WTC11 (cell line): ENCODE data around the gene FOXL2. TPM values are rescaled to one million over a fixed set of nuclear protein-coding genes. Genes with fewer than 3 reads are reported as not detected.

Experiments used
- ATAC-seq: fragments of 200-7000 bp; cut with Tn5 transposase; 2 replicates; pipeline ENCODE4 v1.10.0; 2021; ENCODE audit warnings: mild to moderate bottlenecking, moderate library complexity
- CTCF ChIA-PET: fragments of 300-600 bp; sonication (Branson Sonifier 250); formaldehyde crosslinking; loops from one replicate; lab custom pipeline; 2021; ENCODE audit warnings: antibody characterized with exemption; lab: Charles Lee
- POLR2A ChIA-PET: fragments of 350-600 bp; sonication (Branson Sonifier 250); formaldehyde crosslinking; loops from one replicate; lab custom pipeline; 2021; ENCODE audit warnings: antibody characterized with exemption; lab: Charles Lee
- DNase-seq: peaks from one replicate; pipeline ENCODE4 v3.0.0; 2021; ENCODE audit warnings: low spot score
- H3K27ac Mint-ChIP-seq: 2 replicates; pipeline ENCODE4 v1.8.0; 2021; ENCODE audit warnings: mixed read lengths
- H3K27me3 Mint-ChIP-seq: 2 replicates; pipeline ENCODE4 v1.8.0; 2021; ENCODE audit warnings: low read depth, mild to moderate bottlenecking, moderate library complexity, mixed read lengths
- H3K36me3 Mint-ChIP-seq: 2 replicates; pipeline ENCODE4 v1.8.0; 2021; ENCODE audit warnings: mixed read lengths
- H3K4me1 Mint-ChIP-seq: 2 replicates; pipeline ENCODE4 v1.8.0; 2022; ENCODE audit warnings: mixed read lengths
- H3K4me3 Mint-ChIP-seq: 2 replicates; pipeline ENCODE4 v1.8.0; 2021; ENCODE audit warnings: mild to moderate bottlenecking, moderate library complexity, mixed read lengths
- H3K9me3 Mint-ChIP-seq: 2 replicates; pipeline ENCODE4 v1.8.0; 2021; ENCODE audit warnings: mixed read lengths
- JAZF1 ChIP-seq: fragments of 250-450 bp; sonication (Bioruptor Pico); IDR thresholded peaks from 2 replicates; pipeline ENCODE4 v1.9.0; 2021; ENCODE audit warnings: moderate library complexity, mild to moderate bottlenecking, inconsistent platforms
- TEAD1 ChIP-seq: sonication (generic); formaldehyde crosslinking; IDR thresholded peaks from 2 replicates; pipeline ENCODE4 v1.8.0; 2022; ENCODE audit warnings: mild to moderate bottlenecking, missing genetic modification reagents
- TEAD4 ChIP-seq: sonication (generic); formaldehyde crosslinking; IDR thresholded peaks from 2 replicates; pipeline ENCODE4 v1.8.0; 2022; ENCODE audit warnings: mild to moderate bottlenecking, missing genetic modification reagents
- total RNA-seq: library from RNA; stranded (reverse); gene quantifications from 3 replicates; pipeline ENCODE4 v1.2.3, GENCODE V29; 2021
- TF ChIP-seq, protein P1 (sequence below): fragments of 250-450 bp; sonication (Bioruptor Pico); IDR thresholded peaks from 2 replicates; pipeline ENCODE4 v1.9.0; 2021; ENCODE audit warnings: mild to moderate bottlenecking, borderline replicate concordance
- TF ChIP-seq, protein P2 (sequence below): sonication (generic); formaldehyde crosslinking; IDR thresholded peaks from 2 replicates; pipeline ENCODE4 v1.8.0; 2023; ENCODE audit warnings: mild to moderate bottlenecking, missing genetic modification reagents
- TF ChIP-seq, protein P3 (sequence below): sonication (generic); formaldehyde crosslinking; IDR thresholded peaks from 2 replicates; pipeline ENCODE4 v1.8.1; 2023; ENCODE audit warnings: mild to moderate bottlenecking, missing genetic modification reagents, moderate library complexity

The FOXL2 gene
- total RNA-seq, 1 experiment from 2014 or later = 1.4 TPM

DNA sequence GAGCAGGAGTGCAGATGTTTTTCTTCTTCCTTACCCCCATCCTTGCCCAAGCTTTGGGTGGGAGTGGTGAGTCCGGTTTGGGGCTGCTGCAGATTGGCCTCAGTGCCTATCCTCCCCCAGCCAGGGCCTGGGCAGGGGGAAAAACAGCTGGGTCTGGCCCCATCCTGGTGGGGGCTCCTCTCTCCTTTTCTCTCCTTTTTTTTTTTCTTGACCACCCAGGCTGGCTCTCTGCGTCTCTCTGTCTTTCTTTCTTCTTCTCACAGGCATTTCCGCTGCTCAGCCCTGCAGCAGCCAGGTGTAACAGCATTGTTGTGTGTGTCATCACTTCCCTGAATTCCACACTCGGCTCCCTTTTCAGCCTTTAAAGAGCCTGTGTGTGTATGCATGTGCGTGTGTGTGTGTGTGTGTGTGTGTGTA lies 2.1 kb upstream of the FOXL2 start:
- TF ChIP-seq, protein P1, sequence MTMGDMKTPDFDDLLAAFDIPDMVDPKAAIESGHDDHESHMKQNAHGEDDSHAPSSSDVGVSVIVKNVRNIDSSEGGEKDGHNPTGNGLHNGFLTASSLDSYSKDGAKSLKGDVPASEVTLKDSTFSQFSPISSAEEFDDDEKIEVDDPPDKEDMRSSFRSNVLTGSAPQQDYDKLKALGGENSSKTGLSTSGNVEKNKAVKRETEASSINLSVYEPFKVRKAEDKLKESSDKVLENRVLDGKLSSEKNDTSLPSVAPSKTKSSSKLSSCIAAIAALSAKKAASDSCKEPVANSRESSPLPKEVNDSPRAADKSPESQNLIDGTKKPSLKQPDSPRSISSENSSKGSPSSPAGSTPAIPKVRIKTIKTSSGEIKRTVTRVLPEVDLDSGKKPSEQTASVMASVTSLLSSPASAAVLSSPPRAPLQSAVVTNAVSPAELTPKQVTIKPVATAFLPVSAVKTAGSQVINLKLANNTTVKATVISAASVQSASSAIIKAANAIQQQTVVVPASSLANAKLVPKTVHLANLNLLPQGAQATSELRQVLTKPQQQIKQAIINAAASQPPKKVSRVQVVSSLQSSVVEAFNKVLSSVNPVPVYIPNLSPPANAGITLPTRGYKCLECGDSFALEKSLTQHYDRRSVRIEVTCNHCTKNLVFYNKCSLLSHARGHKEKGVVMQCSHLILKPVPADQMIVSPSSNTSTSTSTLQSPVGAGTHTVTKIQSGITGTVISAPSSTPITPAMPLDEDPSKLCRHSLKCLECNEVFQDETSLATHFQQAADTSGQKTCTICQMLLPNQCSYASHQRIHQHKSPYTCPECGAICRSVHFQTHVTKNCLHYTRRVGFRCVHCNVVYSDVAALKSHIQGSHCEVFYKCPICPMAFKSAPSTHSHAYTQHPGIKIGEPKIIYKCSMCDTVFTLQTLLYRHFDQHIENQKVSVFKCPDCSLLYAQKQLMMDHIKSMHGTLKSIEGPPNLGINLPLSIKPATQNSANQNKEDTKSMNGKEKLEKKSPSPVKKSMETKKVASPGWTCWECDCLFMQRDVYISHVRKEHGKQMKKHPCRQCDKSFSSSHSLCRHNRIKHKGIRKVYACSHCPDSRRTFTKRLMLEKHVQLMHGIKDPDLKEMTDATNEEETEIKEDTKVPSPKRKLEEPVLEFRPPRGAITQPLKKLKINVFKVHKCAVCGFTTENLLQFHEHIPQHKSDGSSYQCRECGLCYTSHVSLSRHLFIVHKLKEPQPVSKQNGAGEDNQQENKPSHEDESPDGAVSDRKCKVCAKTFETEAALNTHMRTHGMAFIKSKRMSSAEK (CRISPR knock-in tag) = no peak
- TF ChIP-seq, all 79 proteins: peak for 0
- Mint-ChIP-seq H3K4me3 (peak overlapping the region; percentile 60), H3K27ac (0 out of 2 replicates have a peak overlapping the region, but pooled peaks have one; percentile 3), H3K9me3 (no peaks in the 10 kb centered on the region), H3K36me3 (no peaks in the 10 kb centered on the region; the same call in 1 of the 2 replicates), H3K27me3 (peaks cover 96% of the 10 kb centered on the region), H3K4me1 (peaks cover 46% of the 10 kb centered on the region)
- POLR2A ChIA-PET = interaction anchor here (0.6 to 1.8 kb wide), 4 partner anchors 11 to 138 kb away, joined by 3 to 6 read pairs (median 4); no protein-coding TSS in a partner anchor
- CTCF ChIA-PET = interaction anchor here (0.7 to 9.6 kb wide), 6 partner anchors 10 to 380 kb away, joined by 3 to 158 read pairs (median 16); partner anchors contain the start of gene CEP70
- ATAC-seq (peak; percentile 15), DNase-seq (peak; percentile 44)

DNA sequence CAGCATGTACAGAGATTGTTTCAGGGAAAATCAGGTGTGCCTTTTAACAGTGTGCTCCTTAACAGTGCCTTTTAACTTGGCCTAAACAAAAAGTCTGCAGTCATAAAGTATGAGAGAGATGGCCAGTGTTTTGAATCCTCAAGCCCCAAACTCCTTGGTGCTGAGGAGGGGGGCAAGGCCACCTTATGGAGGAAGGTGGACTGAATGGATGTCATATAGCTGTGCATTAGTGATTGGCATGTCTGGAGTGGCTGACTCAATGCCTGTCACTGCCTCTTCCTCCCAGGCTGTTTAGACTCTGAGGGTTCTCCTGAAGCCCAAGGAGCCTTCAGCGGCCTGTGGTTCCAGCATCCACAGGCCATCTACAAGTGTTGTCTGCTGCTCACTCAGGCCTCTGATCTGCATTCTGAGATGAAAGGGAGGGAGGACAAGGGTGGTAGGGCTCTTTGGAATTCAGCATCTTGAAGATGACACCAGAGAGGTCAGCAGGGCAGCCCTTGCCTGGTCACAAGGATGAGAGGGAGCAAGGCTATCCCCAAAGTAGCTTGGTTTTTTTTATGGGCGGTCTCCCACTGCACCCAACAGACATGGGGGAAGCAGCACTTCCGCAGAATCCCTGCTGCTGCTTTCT lies 1.5 kb upstream of the FOXL2 start:
- peak overlapping the region; percentile 60 for H3K4me3 Mint-ChIP-seq
- ATAC-seq = no peak

DNA sequence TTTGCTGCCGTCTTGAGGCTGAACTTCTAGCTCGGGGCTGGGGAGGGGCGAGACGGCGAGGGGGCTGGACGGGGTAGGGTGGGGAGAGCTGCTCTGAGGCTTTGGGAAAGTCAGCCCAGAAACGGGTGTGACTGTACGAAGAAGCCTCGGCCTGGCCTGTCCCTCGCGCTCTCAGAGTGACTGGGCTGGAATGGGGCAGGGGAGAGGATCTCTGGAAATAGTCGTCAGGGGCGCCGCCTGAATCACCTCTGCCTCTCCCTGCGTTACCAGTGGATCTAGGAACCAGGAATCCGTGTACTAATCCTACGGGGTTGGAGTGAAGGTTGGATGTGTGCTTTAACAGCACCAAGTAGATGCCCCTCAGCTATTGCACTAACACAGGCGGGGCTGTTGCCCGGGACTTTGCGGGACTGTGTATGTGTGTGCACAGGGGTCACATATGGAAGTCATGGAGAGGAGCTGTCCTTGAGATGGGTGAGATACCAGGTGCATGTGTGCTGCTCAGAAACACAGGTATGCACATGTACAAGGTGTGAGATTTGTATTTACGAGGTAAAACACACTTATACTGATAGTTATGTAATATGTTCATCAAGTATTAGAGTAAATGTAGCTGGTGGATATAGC lies 671 bp upstream of the FOXL2 start:
- Mint-ChIP-seq H3K36me3 (no peaks in the 10 kb centered on the region; the same call in 1 of the 2 replicates), H3K9me3 (no peaks in the 10 kb centered on the region), H3K4me3 (peak overlapping the region; percentile 60), H3K27ac (no peak overlapping the region)
- POLR2A ChIA-PET = interaction anchor here (1.8 to 2.1 kb wide), 2 partner anchors 9 to 11 kb away, joined by 4 to 10 read pairs; no protein-coding TSS in a partner anchor
- DNase-seq = no peak
- peak; percentile 15 for ATAC-seq
- TF ChIP-seq, protein P2, sequence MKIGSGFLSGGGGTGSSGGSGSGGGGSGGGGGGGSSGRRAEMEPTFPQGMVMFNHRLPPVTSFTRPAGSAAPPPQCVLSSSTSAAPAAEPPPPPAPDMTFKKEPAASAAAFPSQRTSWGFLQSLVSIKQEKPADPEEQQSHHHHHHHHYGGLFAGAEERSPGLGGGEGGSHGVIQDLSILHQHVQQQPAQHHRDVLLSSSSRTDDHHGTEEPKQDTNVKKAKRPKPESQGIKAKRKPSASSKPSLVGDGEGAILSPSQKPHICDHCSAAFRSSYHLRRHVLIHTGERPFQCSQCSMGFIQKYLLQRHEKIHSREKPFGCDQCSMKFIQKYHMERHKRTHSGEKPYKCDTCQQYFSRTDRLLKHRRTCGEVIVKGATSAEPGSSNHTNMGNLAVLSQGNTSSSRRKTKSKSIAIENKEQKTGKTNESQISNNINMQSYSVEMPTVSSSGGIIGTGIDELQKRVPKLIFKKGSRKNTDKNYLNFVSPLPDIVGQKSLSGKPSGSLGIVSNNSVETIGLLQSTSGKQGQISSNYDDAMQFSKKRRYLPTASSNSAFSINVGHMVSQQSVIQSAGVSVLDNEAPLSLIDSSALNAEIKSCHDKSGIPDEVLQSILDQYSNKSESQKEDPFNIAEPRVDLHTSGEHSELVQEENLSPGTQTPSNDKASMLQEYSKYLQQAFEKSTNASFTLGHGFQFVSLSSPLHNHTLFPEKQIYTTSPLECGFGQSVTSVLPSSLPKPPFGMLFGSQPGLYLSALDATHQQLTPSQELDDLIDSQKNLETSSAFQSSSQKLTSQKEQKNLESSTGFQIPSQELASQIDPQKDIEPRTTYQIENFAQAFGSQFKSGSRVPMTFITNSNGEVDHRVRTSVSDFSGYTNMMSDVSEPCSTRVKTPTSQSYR (CRISPR knock-in tag) = no peak
- TF ChIP-seq, protein P1 (CRISPR knock-in tag) = no peak
- no peak for TF ChIP-seq TEAD4 (CRISPR knock-in tag)
- TF ChIP-seq, protein P3, sequence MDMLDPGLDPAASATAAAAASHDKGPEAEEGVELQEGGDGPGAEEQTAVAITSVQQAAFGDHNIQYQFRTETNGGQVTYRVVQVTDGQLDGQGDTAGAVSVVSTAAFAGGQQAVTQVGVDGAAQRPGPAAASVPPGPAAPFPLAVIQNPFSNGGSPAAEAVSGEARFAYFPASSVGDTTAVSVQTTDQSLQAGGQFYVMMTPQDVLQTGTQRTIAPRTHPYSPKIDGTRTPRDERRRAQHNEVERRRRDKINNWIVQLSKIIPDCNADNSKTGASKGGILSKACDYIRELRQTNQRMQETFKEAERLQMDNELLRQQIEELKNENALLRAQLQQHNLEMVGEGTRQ = no peak
- TF ChIP-seq, all 79 proteins: peak for 0
- Mint-ChIP-seq H3K27me3 (peaks cover 98% of the 10 kb centered on the region), H3K4me1 (peaks cover 59% of the 10 kb centered on the region)
- CTCF ChIA-PET = interaction anchor here (1.0 to 9.6 kb wide), 10 partner anchors 9 to 381 kb away, joined by 3 to 158 read pairs (median 10); no protein-coding TSS in a partner anchor

More for the DNA sequence above, 1.5 kb upstream of the FOXL2 start:
- TF ChIP-seq TEAD1 (CRISPR knock-in tag) (0 out of 2 replicates have a peak, but pooled peaks have one; percentile 33), JAZF1 (CRISPR knock-in tag) (no peak)
- Mint-ChIP-seq H3K4me1 (peaks cover 51% of the 10 kb centered on the region), H3K27ac (no peak overlapping the region), H3K36me3 (no peaks in the 10 kb centered on the region; the same call in 1 of the 2 replicates), H3K9me3 (no peaks in the 10 kb centered on the region), H3K27me3 (peaks cover 98% of the 10 kb centered on the region)
- CTCF ChIA-PET = interaction anchor here (0.7 to 9.6 kb wide), 7 partner anchors 10 to 380 kb away, joined by 3 to 158 read pairs (median 14); partner anchors contain the start of gene CEP70
- DNase-seq = no peak
- POLR2A ChIA-PET = interaction anchor here (0.7 to 1.8 kb wide), 3 partner anchors 10 to 13 kb away, joined by 3 to 6 read pairs (median 4); no protein-coding TSS in a partner anchor
